ENCODE results near the gene SEL1L.

The SEL1L gene

DNA sequence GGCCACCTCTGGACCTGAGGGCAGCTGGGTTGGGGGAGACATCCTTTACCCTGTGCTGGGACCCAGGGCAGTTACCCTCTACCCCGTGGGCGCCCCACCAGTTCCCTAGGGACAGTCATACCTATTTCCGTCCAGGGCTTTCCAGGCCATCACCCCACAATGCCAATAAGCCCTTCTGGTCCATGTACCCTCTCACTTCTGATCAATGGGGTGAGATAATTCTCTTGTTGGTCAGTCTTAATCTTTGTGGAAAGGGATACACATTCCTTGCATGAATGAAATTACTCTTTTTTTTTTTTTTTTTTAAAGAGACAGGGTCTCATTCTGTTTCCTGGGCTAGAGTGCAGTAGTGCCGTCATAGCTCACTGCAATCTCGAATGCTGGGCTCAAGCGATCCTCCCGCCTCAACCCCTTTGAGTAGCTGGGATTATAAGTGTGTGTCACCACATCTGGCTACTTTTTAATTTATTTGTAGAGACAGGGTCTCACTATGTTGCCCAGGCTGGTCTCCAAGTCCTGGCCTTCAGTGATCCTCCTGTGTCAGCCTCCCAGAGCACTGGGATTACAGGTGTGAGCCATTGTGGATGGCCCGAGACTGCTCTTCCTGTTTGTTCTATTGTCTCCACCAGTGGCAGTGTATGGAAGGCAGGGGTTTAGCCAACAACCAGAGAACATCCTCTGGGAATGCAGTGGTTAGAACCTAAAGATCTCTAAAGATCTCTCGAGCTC, 87.2 kb downstream of the SEL1L start:
- Histone ChIP-seq H3K27ac (ENCODE audit: low read depth, low read length, poor library complexity, severe bottlenecking) (no peak overlapping the region), H3K36me3 (ENCODE audit: insufficient read depth, low read length) (no peaks in the 10 kb centered on the region), H3K27me3 (ENCODE audit: insufficient read depth, low read length) (no peaks in the 10 kb centered on the region), H3K4me1 (ENCODE audit: insufficient read depth, low read length, severe bottlenecking) (no peaks in the 10 kb centered on the region), H3F3A (ENCODE audit: insufficient read depth, low read length) (no peaks in the 10 kb centered on the region), H3K4me2 (ENCODE audit: low read length) (no peak overlapping the region), H2AFZ (ENCODE audit: low read length) (no peak overlapping the region), H4K20me1 (ENCODE audit: insufficient read depth, low read length) (no peaks in the 10 kb centered on the region), H3K9me2 (ENCODE audit: low read depth, low read length) (no peaks in the 10 kb centered on the region), H3K9me3 (ENCODE audit: low read length) (no peaks in the 10 kb centered on the region), H3K9ac (ENCODE audit: low read length) (no peak overlapping the region), H3K4me3 (ENCODE audit: low read depth, low read length, poor library complexity, severe bottlenecking) (no peak overlapping the region), H3K79me2 (ENCODE audit: insufficient read depth, low read length) (no peaks in the 10 kb centered on the region)
- TF ChIP-seq, protein P1, sequence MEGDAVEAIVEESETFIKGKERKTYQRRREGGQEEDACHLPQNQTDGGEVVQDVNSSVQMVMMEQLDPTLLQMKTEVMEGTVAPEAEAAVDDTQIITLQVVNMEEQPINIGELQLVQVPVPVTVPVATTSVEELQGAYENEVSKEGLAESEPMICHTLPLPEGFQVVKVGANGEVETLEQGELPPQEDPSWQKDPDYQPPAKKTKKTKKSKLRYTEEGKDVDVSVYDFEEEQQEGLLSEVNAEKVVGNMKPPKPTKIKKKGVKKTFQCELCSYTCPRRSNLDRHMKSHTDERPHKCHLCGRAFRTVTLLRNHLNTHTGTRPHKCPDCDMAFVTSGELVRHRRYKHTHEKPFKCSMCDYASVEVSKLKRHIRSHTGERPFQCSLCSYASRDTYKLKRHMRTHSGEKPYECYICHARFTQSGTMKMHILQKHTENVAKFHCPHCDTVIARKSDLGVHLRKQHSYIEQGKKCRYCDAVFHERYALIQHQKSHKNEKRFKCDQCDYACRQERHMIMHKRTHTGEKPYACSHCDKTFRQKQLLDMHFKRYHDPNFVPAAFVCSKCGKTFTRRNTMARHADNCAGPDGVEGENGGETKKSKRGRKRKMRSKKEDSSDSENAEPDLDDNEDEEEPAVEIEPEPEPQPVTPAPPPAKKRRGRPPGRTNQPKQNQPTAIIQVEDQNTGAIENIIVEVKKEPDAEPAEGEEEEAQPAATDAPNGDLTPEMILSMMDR (IDR thresholded peaks at IDR 0.05; ENCODE audit: low read length): no peak
- no peak for TF ChIP-seq EZH2 (IDR thresholded peaks at IDR 0.05; ENCODE audit: borderline replicate concordance, low read length)

DNA sequence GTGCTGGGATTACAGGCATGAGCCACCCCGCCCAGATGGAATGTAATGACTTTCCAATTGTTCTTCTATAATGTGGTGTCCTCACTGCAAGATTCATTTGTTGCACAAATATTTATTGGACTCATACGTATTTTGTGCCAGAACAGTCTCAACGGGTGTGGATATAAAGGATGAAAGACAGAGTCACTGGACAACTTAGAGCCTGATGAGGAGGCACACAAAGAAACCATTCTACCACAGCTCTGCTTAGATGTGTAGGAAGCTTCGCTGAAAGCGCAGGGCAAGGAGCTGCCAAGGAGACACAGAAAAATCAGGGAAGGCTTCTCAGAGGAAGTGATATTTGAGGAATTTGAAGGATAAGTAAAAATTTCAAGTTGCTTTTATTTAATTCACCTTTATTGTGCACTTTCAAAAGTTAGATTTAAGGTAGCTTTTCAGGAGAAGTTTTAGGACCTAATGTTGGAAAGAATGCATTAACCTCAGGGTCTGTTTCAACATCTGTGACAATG, 92.0 kb downstream of the SEL1L start:
- H3K9me2 ChIP-seq (ENCODE audit: low read depth, low read length): no peaks in the 10 kb centered on the region
- no peaks in the 10 kb centered on the region for H3K36me3 ChIP-seq (ENCODE audit: insufficient read depth, low read length)
- H3K4me2 ChIP-seq (ENCODE audit: low read length): no peak overlapping the region
- H3K79me2 ChIP-seq (ENCODE audit: insufficient read depth, low read length): no peaks in the 10 kb centered on the region
- no peak overlapping the region for H3K4me3 ChIP-seq (ENCODE audit: low read depth, low read length, poor library complexity, severe bottlenecking)
- 0 out of 2 replicates have a peak, but pooled peaks cover 2% of the 10 kb centered on the region for H3K27me3 ChIP-seq (ENCODE audit: insufficient read depth, low read length)
- no peak overlapping the region for H2AFZ ChIP-seq (ENCODE audit: low read length)
- TF ChIP-seq, protein P1 (IDR thresholded peaks at IDR 0.05; ENCODE audit: low read length): no peak
- TF ChIP-seq EZH2 (IDR thresholded peaks at IDR 0.05; ENCODE audit: borderline replicate concordance, low read length): no peak
- no peaks in the 10 kb centered on the region for H4K20me1 ChIP-seq (ENCODE audit: insufficient read depth, low read length)
- no peaks in the 10 kb centered on the region for H3K4me1 ChIP-seq (ENCODE audit: insufficient read depth, low read length, severe bottlenecking)
- H3K9me3 ChIP-seq (ENCODE audit: low read length): no peaks in the 10 kb centered on the region
- no peak overlapping the region for H3K27ac ChIP-seq (ENCODE audit: low read depth, low read length, poor library complexity, severe bottlenecking)
- H3F3A ChIP-seq (ENCODE audit: insufficient read depth, low read length): no peaks in the 10 kb centered on the region
- no peak overlapping the region for H3K9ac ChIP-seq (ENCODE audit: low read length)

DNA sequence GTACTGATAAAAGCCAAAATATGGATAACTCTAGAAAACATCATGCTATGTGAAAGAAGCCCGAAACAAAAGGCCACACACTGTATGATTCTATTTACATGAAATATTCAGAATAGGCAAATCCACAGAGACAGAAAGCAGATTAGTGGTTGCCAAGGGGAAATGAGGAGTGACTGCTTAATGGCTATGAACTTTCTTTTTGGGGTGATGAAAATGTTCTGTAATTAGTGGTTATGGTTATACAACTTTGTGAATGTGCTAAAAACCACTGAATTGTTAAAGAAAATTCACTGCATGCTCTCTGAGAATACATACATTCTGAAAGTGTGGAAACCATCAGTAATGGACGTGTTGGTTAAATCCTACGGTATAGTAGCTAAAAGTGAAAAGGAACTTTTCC, 93.6 kb downstream of the SEL1L start:
- Histone ChIP-seq H3K9me3 (ENCODE audit: low read length) (no peaks in the 10 kb centered on the region), H3K79me2 (ENCODE audit: insufficient read depth, low read length) (no peaks in the 10 kb centered on the region), H3K4me1 (ENCODE audit: insufficient read depth, low read length, severe bottlenecking) (no peaks in the 10 kb centered on the region), H3K27ac (ENCODE audit: low read depth, low read length, poor library complexity, severe bottlenecking) (no peak overlapping the region), H3F3A (ENCODE audit: insufficient read depth, low read length) (no peaks in the 10 kb centered on the region), H2AFZ (ENCODE audit: low read length) (no peak overlapping the region), H3K27me3 (ENCODE audit: insufficient read depth, low read length) (0 out of 2 replicates have a peak, but pooled peaks cover 4% of the 10 kb centered on the region), H4K20me1 (ENCODE audit: insufficient read depth, low read length) (no peaks in the 10 kb centered on the region), H3K9me2 (ENCODE audit: low read depth, low read length) (no peaks in the 10 kb centered on the region), H3K4me3 (ENCODE audit: low read depth, low read length, poor library complexity, severe bottlenecking) (no peak overlapping the region), H3K4me2 (ENCODE audit: low read length) (no peak overlapping the region), H3K36me3 (ENCODE audit: insufficient read depth, low read length) (no peaks in the 10 kb centered on the region), H3K9ac (ENCODE audit: low read length) (no peak overlapping the region)
- TF ChIP-seq, protein P1 (IDR thresholded peaks at IDR 0.05; ENCODE audit: low read length): no peak
- no peak for TF ChIP-seq EZH2 (IDR thresholded peaks at IDR 0.05; ENCODE audit: borderline replicate concordance, low read length)

Data from OCI-LY1 (cell line).